Measurements from ENCODE around the gene PLA2G15.

PLA2G15 gene

DNA sequence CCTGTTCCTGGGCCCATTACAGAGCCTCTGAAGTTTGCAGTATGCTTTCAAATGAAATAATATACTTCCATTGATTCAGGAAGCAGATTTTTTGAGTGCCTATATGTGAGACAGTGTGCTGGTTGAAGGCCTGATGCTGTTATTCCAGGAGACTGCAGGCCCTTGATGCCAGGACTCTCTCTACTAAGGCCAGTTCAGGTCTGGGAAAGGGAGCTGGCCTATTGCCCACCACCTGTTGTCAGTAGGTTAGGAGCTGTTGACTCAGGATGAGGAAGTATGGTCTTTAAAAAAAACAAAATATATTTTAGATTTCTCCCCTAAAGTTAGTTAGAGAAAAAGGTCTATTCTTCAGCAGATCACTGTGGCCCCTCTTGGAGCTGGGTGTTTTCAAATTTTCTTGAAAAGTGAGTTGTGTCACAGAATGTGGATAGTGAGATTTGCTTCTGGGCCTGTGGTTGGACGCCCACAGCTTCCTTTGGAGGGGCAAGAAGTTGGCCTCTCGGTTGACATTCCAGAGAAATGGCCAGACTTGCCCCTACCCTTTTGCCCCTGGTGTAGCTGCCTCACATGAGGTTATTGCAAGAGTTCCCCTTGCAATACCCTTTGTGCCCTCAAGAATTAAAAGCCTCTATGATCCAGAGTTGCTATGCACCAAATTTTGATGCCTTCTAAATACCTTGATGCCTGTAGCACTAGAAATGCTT is 17.2 kb upstream of the PLA2G15 start:
- Mint-ChIP-seq H3K27me3 (no peaks in the 10 kb centered on the region), H3K4me1 (ENCODE audit: low read depth) (peaks cover 46% of the 10 kb centered on the region), H3K36me3 (no peaks in the 10 kb centered on the region)

DNA sequence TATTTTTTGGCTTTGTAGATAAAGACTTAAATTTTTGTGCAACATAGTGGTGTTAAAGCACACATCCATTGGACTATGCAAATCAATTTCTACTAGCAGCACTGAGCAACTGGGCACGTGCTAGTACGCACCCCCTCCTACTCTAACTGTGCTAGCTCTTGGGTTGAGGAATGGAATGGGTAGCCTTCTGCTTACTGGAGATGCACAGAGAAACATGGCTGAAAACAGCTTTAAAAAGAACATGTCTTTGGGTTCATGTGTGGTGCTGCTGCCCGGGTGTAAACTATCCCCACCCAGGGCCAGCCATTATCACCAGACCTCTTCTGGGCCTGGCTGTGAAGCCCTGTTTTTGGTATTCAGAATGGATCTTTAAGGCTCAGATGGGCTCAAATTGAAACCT is 16.5 kb upstream of the PLA2G15 start:
- peak overlapping the region; percentile 46 for H3K27ac Mint-ChIP-seq
- H3K4me1 Mint-ChIP-seq (ENCODE audit: low read depth), result peaks cover 52% of the 10 kb centered on the region
- no peaks in the 10 kb centered on the region for H3K9me3 Mint-ChIP-seq (ENCODE audit: low read depth)
- no peak overlapping the region for H3K4me3 Mint-ChIP-seq
- H3K27me3 Mint-ChIP-seq, result no peaks in the 10 kb centered on the region
- no peaks in the 10 kb centered on the region for H3K36me3 Mint-ChIP-seq

More for the DNA sequence above, 17.2 kb upstream of the PLA2G15 start:
- Mint-ChIP-seq H3K9me3 (ENCODE audit: low read depth) (no peaks in the 10 kb centered on the region), H3K4me3 (peak overlapping the region; percentile 63), H3K27ac (peak overlapping the region; percentile 90)

DNA sequence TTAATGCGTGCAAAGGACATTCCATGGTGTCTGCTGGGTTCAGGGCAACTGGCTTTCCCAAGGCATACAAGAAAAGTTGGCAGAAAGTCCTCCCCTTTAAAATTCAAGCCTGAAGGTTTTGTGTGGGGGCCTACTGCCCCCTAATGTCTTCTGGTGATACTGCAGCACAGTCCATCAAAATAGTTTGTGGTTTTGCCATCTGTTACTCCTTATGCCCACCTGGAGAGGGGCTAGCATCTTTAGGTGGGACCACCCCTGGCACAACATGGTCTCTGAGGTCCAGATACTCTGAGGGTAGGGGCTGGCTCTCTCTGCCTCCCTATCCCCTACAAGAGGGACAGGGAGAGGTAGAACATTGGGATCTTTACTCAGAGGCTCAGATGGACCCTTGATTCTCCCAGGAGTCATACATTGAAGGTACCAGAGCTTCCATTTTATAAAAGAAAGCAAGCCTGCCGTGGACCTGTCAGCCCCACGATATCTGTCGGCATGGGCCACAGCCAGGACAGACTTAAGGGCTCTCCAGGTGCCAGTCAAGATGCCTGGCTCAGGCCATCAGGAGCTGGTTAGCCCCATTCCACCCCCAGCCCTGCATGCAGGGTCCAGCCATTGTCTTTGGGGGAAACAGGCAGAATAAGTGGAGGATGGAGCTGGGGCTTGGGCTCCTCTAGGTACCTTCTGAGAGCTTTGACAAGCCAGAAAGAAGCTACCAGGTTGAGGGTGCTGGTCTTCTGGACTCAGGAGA is 15.6 kb upstream of the PLA2G15 start:
- H3K9me3 Mint-ChIP-seq (ENCODE audit: low read depth), result no peaks in the 10 kb centered on the region
- H3K27me3 Mint-ChIP-seq, result no peaks in the 10 kb centered on the region
- no peak overlapping the region for H3K4me3 Mint-ChIP-seq
- peak overlapping the region; percentile 73 for H3K27ac Mint-ChIP-seq
- no peaks in the 10 kb centered on the region for H3K36me3 Mint-ChIP-seq
- peaks cover 51% of the 10 kb centered on the region for H3K4me1 Mint-ChIP-seq (ENCODE audit: low read depth)

DNA sequence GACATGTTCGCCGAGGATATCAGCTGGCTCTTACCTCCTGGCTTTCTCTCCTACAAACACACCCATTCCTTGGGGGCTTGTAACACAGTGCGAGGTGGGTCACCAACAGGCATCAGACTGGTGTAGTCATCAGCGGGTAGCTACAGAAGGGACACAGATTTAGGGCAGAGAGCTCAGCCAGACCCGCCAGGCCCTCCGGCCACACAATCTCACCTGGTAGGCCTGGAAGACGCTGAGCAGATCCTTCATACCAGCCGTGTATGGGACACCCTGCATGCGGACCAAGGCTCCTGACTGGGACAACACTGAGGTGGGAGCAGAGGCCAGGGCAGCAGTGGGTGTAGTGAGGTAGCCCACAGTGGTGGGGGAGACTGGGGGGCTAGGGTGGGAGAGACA is 15.0 kb upstream of the PLA2G15 start:
- no peak overlapping the region for H3K4me3 Mint-ChIP-seq
- H3K36me3 Mint-ChIP-seq, result no peaks in the 10 kb centered on the region
- no peaks in the 10 kb centered on the region for H3K9me3 Mint-ChIP-seq (ENCODE audit: low read depth)
- no peaks in the 10 kb centered on the region for H3K27me3 Mint-ChIP-seq
- no peak overlapping the region for H3K27ac Mint-ChIP-seq
- peaks cover 52% of the 10 kb centered on the region for H3K4me1 Mint-ChIP-seq (ENCODE audit: low read depth)

DNA sequence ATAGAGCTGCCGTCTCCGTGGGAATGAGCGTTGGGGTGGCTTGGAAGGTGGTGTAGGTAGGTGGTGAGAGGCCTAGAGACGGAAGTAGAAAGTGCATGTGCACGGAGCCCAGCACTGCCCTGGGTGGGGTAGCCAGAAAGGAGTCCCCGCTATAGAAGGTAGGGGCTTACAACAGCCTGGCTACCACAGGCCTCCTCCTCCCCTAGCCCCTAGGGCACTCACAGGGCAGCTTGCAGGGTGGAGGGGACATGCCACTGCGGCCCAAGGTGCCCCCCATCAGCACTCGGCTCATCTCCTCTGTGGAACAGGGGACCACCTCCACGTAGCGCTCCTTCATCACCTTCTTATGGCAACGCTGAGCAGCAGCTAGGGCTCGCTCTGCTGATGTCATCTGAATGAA is 14.2 kb upstream of the PLA2G15 start:
- Mint-ChIP-seq H3K9me3 (ENCODE audit: low read depth) (no peaks in the 10 kb centered on the region), H3K36me3 (no peaks in the 10 kb centered on the region), H3K27ac (no peak overlapping the region), H3K27me3 (no peaks in the 10 kb centered on the region), H3K4me1 (ENCODE audit: low read depth) (peaks cover 44% of the 10 kb centered on the region), H3K4me3 (no peak overlapping the region)

DNA sequence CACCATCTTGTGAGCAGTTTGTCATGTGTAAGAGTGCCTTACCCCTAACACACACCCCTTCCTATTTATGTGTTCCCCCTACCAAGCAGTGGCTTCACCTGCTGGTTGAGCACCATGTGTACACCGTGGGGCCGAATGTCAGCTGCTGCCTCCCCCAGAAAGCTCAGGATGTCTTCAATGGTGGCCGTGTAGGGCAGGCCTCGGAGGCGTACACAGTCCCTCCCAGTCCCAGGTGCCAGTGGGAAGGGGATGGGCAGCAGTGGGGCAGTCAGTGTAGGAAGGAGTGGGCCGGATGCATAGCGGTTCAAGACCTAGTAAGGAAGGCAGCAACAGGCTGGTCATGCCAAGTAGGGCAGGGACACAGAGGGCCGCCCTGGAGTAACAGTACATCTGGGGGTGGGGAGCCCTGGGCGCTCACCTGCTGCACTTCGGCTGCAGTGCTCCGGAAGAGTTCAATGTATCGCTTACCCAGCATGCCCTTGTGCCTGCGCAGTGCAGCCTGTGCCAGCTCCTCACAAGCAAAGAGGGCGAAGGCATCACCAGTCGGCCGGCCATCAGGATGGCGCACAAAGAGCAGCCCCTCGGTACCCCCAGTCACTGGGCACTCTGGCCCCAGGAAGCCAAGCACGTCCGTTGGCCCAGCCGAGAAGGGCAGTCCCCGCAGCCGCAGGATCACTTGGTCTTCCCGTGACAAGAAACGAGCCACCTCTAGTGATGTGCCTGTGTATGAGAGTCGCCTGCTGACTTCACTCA is 13.6 kb upstream of the PLA2G15 start:
- H3K4me3 Mint-ChIP-seq, result no peak overlapping the region
- peaks cover 41% of the 10 kb centered on the region for H3K4me1 Mint-ChIP-seq (ENCODE audit: low read depth)
- no peaks in the 10 kb centered on the region for H3K36me3 Mint-ChIP-seq
- H3K9me3 Mint-ChIP-seq (ENCODE audit: low read depth), result no peaks in the 10 kb centered on the region
- no peak overlapping the region for H3K27ac Mint-ChIP-seq
- no peaks in the 10 kb centered on the region for H3K27me3 Mint-ChIP-seq

DNA sequence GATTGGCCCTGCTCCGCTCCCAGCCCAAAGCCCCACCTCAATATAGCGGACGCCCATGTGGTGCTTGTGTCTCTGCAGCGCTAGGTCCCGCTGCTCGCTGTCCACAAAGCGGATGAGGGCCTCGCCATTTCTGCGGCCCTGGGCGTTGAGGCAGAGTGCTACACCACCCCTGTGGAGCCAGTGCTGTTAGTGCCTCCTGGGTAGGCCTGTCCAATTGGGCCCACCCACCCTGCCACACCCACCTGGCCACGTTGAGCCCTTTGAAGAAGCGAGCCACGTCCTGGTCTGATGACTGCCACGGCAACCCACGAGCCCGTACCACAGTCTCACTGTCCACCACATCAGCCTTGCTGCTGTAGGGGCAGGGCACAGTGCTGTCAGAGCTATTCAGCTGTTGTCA is 12.8 kb upstream of the PLA2G15 start:
- Mint-ChIP-seq H3K36me3 (no peaks in the 10 kb centered on the region), H3K9me3 (ENCODE audit: low read depth) (no peaks in the 10 kb centered on the region), H3K27me3 (no peaks in the 10 kb centered on the region), H3K4me3 (no peak overlapping the region), H3K27ac (no peak overlapping the region), H3K4me1 (ENCODE audit: low read depth) (peaks cover 39% of the 10 kb centered on the region)

DNA sequence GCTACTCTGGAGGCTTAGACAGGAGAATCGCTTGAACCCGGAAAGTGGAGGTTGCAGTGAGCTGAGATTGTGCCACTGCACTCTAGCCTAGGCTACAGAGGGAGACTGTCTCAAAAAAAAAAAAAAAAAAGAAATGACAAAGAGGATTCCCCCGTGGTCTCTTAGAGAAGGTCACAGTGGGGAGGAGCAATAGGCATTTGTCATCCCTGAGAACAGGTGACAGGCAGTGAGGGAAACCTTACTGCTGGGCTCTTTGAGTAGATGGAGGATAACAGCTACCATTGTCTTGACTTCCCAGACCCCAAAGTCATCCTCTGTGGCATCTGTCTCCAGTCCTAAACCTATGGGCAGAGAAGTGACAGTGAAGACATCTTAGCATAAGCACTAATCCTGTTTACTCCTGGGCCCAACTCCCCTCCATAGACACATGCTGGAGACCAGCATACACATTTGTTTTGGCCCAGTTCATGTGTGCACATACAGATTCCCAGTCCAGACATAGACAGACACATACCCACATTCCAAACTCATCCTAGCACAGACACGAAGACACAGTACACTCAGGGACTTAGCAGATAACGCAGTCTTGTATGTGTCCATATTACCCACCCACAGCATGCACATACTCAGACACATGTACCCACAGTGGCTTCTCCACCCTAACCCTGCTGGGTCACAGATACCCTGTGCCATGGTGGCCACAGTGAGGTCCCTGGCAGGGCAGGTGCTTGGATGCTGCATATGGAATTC is 11.9 kb upstream of the PLA2G15 start:
- Mint-ChIP-seq H3K4me1 (ENCODE audit: low read depth) (peaks cover 35% of the 10 kb centered on the region), H3K27ac (peak overlapping the region; percentile 70), H3K9me3 (ENCODE audit: low read depth) (no peaks in the 10 kb centered on the region), H3K4me3 (no peak overlapping the region), H3K27me3 (no peaks in the 10 kb centered on the region), H3K36me3 (no peaks in the 10 kb centered on the region)

DNA sequence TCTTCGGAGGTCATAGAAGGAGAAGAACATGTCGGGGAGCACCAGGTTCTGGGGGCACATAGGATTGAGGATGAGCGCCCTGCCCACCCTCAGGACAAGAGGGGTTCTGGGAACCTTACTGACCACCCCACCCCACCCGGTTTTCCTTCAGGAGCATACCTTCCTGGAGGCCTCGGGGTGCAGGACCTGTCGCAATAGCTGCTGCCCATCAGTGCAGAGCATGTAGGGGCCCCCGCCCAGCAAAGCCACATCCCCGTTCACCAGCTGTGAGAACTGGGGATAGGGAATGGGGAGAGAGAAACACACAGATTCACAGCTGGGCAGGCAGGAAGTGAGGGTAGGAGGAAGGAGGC is 11.4 kb upstream of the PLA2G15 start:
- H3K4me3 Mint-ChIP-seq, result no peak overlapping the region
- H3K36me3 Mint-ChIP-seq, result no peaks in the 10 kb centered on the region
- peak overlapping the region; percentile 70 for H3K27ac Mint-ChIP-seq
- H3K9me3 Mint-ChIP-seq (ENCODE audit: low read depth), result no peaks in the 10 kb centered on the region
- peaks cover 34% of the 10 kb centered on the region for H3K4me1 Mint-ChIP-seq (ENCODE audit: low read depth)
- H3K27me3 Mint-ChIP-seq, result no peaks in the 10 kb centered on the region

DNA sequence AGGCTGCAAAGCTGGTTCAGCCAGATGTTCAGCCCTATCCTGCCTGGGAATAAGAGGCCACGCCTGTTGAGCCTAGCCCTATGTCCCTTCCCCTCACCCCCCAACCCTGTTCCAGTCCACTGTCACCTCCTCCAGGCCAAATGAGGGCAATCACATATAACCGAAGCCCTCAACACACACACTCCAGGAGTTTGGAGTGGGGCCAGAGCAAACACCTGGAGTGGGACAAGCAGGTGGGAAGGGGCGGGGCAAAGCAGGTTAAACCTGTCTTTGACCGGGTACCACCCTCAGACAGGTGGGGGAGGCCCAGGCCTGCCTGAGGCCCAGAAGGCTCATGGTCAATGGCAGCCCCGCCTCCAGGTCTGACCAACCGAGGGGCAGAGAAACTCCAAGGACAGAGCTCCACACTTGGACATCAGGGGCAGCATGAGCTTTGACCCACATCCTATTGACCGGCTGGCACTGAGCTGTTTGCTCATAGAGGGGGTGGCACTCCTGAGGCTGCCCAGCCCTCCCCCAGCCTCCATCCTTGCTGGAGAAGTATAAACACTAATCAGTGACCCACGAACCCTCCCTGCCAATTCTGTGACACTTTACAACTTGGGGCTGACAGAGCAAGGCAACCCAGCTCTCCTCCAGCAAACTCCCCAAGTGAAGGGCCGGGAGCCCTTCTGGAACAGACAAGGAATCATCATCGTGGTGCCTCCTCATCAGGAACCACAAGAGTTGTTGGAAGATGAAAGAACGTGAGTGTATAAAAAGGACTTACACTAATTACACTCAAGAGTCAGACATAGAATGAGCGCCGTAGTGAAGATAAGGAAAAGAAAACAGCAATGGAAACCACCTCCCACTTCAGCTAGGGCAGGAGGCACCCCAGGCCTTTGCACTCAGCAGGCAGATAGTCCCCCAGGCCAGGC is 10.7 kb upstream of the PLA2G15 start:
- Mint-ChIP-seq H3K36me3 (no peaks in the 10 kb centered on the region), H3K9me3 (ENCODE audit: low read depth) (no peaks in the 10 kb centered on the region), H3K27me3 (no peaks in the 10 kb centered on the region), H3K4me1 (ENCODE audit: low read depth) (peaks cover 29% of the 10 kb centered on the region), H3K27ac (peak overlapping the region; percentile 86), H3K4me3 (peak overlapping the region; percentile 73)

DNA sequence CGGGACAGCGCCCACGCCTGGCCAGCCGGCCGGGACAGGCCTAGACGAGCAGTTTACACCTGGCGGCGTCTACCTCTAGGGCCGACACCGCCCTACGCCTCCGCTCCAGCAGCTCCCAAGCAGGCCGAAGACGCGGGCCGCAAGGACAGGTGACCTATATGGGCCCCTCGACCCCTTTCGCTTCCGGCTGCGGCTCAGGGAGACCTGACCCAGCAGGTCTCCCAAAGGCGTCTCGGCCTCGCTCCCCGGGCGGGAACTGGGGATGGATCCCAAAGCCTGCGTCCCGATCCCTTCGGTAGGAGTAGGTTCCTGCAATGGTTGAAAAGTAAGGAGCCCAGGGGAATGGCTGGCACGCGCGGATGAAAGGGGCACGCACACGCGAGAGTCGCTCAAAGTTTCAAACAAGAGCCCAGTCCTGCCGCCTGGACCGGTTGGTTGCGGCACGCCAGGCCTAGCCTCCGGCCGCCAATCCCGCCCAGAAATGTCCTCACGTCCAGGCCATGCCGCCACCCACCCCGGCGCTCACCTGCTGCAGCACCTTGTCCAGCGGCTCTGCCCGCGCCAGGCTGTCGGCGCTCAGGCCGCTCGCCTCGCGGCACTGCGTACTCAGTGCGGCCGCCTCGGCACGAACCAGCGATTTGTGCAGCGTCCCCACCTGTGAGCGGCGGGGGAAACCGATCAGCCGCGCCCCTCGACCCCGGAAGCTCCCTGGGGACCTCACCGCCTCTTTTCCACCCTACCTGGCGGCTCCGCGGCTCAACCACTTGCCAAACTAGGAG is 9.9 kb upstream of the PLA2G15 start:
- Mint-ChIP-seq H3K27me3 (no peaks in the 10 kb centered on the region), H3K36me3 (no peaks in the 10 kb centered on the region), H3K4me1 (ENCODE audit: low read depth) (peaks cover 30% of the 10 kb centered on the region), H3K27ac (no peak overlapping the region), H3K9me3 (ENCODE audit: low read depth) (no peaks in the 10 kb centered on the region), H3K4me3 (peak overlapping the region; percentile 2)

DNA sequence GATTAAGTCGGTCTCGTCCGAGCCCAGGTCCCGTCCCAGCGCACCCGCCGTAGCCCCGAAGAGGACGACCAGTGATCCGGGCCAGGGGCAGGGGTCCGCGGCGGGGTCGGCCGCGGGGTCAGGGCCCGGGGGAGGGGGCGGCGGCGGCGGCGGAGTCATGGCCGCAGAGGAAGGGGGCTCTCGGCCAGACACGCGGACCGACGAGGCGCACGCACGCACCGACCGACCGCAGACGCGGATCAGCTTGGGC is 9.4 kb upstream of the PLA2G15 start, which contains the start of gene ESRP2:
ESRP2 (minus strand) TSS at position 241 of the 250 bp plus-strand sequence; CDS start at position 159, 82 bp downstream.
- H3K27ac Mint-ChIP-seq, result peak within 1 kb of the TSS; percentile 66
- peaks cover 30% of the 10 kb centered on the region for H3K4me1 Mint-ChIP-seq (ENCODE audit: low read depth)
- no peaks in the 10 kb centered on the region for H3K9me3 Mint-ChIP-seq (ENCODE audit: low read depth)
- no peaks in the 10 kb centered on the region for H3K27me3 Mint-ChIP-seq
- no peaks in the 10 kb centered on the region for H3K36me3 Mint-ChIP-seq
- peak within 1 kb of the TSS; percentile 93 for H3K4me3 Mint-ChIP-seq

DNA sequence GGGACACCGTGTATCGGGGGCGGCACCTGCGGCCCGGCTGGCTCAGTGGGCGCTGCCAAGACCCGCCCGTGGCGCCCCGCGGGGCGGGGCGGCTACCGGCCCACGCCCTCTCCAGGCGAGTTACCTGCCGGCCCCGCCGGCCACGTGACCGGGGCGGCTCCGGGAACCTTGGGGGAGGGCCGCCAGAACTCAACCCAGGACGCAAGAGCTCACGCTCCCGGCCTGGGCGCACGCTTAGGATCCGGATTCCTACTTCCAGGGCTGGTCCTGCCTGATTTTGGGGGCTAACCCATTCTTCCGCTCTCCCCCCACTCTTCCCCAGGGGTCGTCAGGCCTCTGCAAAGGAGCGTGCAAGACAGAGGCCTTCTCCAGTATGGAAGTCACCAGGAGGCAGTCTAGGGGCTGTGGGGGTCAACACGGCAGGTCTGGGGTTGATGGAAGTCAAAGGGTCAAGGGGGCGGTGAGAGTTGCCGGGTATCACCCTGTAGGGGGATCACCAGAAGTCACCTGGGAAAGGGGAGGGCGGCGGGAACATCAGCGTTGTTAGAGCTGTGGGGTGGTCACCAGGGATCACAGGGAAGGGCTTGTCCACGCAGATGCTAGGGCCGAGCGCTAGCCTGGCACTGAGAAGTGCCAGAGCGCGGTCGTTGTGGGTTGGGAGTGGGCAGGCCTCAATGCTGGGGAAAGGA is 8.9 kb upstream of the PLA2G15 start:
- Mint-ChIP-seq H3K9me3 (ENCODE audit: low read depth) (no peaks in the 10 kb centered on the region), H3K27me3 (no peaks in the 10 kb centered on the region), H3K36me3 (no peaks in the 10 kb centered on the region), H3K27ac (peak overlapping the region; percentile 66), H3K4me3 (peak overlapping the region; percentile 93), H3K4me1 (ENCODE audit: low read depth) (peaks cover 30% of the 10 kb centered on the region)
